ENCODE results near the gene CA9.

The CA9 gene

GRCh38 chr9:35675732-35676392 lies 2.1 kb downstream of the CA9 start:
- no peak for DNase-seq (ENCODE audit: low read depth)

DNA sequence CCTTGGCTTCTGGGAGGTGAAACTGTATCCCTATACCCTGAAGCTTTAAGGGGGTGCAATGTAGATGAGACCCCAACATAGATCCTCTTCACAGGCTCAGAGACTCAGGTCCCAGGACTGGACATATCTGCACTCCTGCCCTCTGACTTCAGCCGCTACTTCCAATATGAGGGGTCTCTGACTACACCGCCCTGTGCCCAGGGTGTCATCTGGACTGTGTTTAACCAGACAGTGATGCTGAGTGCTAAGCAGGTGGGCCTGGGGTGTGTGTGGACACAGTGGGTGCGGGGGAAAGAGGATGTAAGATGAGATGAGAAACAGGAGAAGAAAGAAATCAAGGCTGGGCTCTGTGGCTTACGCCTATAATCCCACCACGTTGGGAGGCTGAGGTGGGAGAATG lies 5.4 kb downstream of the CA9 start:
- DNase-seq (ENCODE audit: low read depth), result no peak

GRCh38 chr9:35679766-35680330 lies 6.1 kb downstream of the CA9 start:
- DNase-seq (ENCODE audit: low read depth), result no peak

DNA sequence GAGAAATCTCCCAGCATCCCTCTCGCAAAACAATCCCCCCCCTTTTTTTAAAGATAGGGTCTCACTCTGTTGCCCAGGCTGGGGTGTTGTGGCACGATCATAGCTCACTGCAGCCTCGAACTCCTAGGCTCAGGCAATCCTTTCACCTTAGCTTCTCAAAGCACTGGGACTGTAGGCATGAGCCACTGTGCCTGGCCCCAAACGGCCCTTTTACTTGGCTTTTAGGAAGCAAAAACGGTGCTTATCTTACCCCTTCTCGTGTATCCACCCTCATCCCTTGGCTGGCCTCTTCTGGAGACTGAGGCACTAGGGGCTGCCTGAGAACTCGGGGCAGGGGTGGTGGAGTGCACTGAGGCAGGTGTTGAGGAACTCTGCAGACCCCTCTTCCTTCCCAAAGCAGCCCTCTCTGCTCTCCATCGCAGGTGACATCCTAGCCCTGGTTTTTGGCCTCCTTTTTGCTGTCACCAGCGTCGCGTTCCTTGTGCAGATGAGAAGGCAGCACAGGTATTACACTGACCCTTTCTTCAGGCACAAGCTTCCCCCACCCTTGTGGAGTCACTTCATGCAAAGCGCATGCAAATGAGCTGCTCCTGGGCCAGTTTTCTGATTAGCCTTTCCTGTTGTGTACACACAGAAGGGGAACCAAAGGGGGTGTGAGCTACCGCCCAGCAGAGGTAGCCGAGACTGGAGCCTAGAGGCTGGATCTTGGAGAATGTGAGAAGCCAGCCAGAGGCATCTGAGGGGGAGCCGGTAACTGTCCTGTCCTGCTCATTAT lies 6.8 kb downstream of the CA9 start:
- DNase-seq (ENCODE audit: low read depth), result no peak

GRCh38 chr9:35681341-35682002 lies 7.7 kb downstream of the CA9 start:
- no peak for DNase-seq (ENCODE audit: low read depth)

GRCh38 chr9:35682051-35682450 lies 8.3 kb downstream of the CA9 start:
- DNase-seq (ENCODE audit: low read depth), result no peak

GRCh38 chr9:35682520-35683315 lies 9.0 kb downstream of the CA9 start:
- no peak for DNase-seq (ENCODE audit: low read depth)

DNA sequence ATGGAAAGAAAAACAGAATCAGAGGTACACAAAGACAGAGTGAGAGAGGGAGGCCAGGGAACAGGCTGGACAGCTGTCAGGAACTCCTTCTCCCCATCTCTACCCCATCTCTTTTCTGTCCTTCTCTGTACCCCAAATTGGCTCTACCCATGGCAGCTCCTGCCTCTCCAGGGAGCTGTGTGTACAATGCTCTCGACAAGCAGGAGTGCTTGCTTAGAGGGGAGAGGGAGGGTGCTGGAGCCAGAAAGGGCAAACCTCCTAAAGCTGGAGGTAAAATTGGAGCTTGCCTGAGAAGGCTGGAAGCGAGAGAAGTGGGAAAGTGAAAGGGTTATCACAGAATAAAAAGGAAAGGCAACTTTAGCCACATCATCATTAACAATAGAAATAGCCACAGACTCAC lies 9.6 kb downstream of the CA9 start:
- no peak for DNase-seq (ENCODE audit: low read depth)

GRCh38 chr9:35684921-35685320 lies 11.2 kb downstream of the CA9 start:
- no peak for DNase-seq (ENCODE audit: low read depth)

DNA sequence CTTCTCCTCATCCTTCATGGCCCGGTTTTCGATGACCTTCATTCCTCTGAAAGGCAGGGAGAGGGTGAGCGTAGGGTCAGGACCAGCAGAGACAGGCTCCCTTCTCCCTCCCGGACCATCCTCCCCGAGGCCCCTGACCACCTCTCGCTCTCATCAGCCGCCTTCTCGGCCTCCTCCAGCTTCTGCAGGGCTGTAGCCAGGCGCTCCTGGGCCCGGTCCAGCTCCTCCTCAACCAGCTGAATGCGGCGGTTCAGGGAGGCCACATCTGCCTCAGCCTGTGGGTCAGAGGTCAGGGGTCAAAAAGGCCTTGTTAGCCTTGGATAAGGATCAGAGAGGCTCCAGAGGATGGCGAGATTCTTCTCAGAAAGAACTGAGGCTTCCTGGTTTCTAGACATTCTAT lies 11.8 kb downstream of the CA9 start:
- no peak for DNase-seq (ENCODE audit: low read depth)

GRCh38 chr9:35686222-35687203 lies 12.8 kb downstream of the CA9 start:
- no peak for DNase-seq (ENCODE audit: low read depth)

DNA sequence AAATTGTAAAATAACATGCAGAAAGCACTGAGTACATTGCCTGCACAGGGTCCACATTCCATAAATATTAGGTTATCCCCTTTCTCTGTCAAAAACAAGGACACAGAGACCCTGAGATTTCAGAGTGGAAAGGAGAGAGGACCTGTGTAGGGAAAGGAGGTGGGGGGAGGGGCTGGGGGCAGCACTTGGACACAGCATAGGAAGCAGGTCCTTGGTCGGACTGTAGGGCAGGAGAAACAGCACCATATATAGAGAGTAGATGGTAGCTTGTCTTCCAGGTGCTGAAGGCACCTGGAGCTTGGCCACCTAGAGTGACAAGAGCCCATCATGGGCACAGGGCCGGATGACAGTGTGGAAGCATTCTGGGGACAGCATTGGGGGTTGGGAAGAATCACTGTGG lies 13.6 kb downstream of the CA9 start:
- DNase-seq (ENCODE audit: low read depth), result no peak

DNA sequence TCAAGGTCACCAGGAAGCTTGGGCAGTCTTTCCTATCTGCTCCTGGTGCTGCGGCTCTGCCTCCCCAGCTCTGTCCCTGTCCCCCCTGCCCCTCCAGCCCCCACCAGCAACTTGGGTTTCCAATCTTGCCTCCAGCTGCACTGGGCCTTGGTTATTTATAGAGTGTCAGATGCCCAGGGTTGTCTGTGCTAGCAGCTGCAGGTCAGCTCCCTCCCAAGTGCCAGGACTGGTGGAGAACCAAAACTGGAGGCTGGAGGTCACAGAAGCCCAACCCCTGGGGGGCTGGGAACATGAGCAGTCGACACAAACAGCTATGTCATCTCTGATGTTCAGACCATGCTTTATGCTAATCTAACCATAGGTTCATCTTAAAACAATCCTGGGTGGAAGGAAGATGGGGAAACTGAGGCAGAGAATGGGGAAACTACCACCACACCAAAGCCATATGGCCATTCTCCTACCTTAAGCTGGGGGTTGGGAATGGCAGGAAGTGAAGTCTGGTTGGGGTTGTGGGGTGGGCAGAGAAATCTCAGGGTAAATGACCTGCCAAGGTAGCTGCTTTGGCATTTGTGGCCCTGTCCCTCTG lies 14.3 kb downstream of the CA9 start:
- no peak for DNase-seq (ENCODE audit: low read depth)

DNA sequence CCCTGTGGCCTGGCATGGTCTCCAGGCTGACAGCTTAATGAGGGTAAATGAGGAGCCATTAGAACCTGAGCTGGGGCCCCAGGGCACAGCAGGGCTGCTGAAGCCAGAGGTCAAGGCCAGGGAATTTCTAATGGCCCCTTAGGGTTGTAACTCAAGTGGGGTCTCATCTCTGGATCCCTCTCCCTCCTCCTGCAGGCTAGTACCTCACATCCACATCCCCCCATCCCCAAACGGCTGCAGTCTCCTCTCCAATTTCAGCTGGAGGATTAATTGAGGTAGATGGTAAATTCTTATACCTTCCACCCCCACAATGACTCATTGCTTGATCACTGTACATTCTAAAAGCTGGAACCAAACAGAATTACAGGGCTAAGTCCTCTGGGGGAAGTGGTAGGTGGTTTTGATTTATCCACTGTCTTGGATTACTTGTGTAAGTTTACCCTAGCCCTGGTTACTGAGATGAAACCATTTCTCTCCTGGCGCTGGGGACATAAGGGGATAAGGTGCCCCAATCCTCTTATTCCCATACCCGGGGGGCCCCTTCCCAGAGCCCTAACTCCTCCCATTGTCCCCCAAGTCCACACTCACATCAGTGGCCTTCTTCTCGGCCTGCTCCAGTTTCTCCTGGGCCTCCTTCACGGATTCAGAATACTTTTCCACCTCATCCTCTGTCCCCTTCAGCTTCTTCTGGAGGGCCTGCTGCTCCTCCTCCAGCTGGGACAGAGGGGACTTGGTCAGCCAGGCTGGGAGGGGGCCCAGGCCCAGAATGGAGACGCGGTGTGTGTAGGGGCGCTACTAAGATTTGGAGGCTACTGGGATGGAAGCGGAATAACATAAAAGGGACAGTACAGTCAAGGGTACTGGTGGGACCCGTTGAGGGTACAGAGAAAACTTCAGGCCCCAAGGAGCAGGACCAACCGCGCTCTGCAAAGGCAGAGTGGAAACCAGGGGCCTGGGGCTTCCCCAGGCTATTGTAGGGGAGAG lies 15.1 kb downstream of the CA9 start:
- DNase-seq (ENCODE audit: low read depth), result peak; percentile 81

- DNase-seq (ENCODE audit: low read depth), result no peak
These were observed 16.0 kb downstream of the CA9 start, which contains the start of gene TPM2 for GRCh38 chr9:35689542-35690293. TPM2 (minus strand) TSS chr9:35689925; CDS start chr9:35689817, 108 bp downstream.

GRCh38 chr9:35690294-35690613 lies 16.5 kb downstream of the CA9 start:
- DNase-seq (ENCODE audit: low read depth), result no peak

DNA sequence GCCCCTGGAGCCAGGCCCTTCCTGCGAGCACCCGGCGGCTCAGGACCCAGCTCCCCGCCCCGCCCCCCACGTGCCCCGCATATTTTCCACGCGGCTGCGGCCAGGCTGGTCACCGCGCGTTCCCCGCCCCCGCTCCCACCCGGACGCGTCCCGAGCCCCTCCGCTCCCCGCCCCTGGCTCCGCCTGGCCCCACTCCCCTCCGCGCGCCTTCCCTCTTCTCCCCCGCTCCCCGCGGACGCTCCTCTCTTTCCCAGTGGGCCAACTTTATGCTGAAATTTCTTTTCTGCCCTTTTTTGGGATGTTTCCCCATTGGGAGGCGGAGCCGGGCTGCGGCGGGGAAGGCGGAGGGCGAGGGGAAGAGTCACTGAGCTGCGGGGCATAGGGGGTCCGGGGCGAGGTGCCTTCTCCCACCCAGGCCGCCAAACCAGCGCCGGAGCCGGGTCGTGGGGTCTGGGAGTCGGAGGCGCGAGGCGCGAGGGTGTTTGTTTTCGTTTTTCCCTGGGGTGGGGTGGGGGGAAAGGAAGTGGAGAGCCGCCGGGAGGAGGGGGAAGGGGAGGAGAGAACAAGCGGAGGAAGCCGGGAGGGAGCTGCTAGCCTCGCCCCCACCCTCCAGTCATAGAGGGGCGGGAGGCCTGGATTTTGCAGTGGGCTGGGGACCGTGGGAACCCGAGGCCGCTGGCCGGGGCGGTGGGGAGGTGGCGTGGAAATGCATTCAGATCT lies 17.0 kb downstream of the CA9 start:
- no peak for DNase-seq (ENCODE audit: low read depth)

- no peak for DNase-seq (ENCODE audit: low read depth)
These were observed 17.6 kb downstream of the CA9 start for GRCh38 chr9:35691334-35691650.
